HG03558 (cell line): ENCODE measurements around the gene FAM204A.

Experiments
- ATAC-seq: cut with Tn5 transposase; IDR thresholded peaks from one replicate; pipeline ENCODE4 v1.9.1; 2021; ENCODE audit warnings: moderate number of reproducible peaks; ENCODE audit not compliant: unreplicated experiment; ENCODE audit errors: extremely low read depth

The FAM204A gene

GRCh38 chr10:118341791-118342637 lies at the start of gene FAM204A:
FAM204A (minus strand) TSS chr10:118342324; CDS start chr10:118336415, 5,909 bp downstream.
- peak; percentile 100 for ATAC-seq

GRCh38 chr10:118383699-118384098 lies 41.6 kb upstream of the FAM204A start:
- no peak for ATAC-seq

GRCh38 chr10:118383063-118383689 lies 41.1 kb upstream of the FAM204A start:
- ATAC-seq = no peak

GRCh38 chr10:118374404-118374803 lies 32.3 kb upstream of the FAM204A start:
- ATAC-seq = no peak

DNA sequence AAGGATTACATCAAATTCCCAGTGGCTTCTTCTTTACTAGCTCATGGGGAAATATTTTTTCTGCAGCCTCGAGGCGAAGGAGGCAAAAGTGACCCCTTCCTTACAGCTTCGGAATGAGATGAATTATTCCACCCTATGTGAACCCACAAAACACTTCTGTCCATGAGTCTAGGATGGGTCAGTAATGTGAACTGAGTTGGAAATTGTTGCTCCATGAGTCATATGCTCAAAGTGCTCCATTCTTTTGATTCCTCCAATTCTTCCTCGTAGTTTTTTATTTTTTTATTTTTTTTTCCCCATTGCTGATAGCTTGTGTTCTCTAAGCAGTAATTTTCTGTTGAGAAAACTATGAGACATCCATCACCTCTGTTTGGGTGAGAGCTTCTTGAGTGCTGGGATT lies 31.7 kb upstream of the FAM204A start:
- ATAC-seq = no peak

- ATAC-seq = no peak
Measured at GRCh38 chr10:118370499-118370898, 28.4 kb upstream of the FAM204A start.

DNA sequence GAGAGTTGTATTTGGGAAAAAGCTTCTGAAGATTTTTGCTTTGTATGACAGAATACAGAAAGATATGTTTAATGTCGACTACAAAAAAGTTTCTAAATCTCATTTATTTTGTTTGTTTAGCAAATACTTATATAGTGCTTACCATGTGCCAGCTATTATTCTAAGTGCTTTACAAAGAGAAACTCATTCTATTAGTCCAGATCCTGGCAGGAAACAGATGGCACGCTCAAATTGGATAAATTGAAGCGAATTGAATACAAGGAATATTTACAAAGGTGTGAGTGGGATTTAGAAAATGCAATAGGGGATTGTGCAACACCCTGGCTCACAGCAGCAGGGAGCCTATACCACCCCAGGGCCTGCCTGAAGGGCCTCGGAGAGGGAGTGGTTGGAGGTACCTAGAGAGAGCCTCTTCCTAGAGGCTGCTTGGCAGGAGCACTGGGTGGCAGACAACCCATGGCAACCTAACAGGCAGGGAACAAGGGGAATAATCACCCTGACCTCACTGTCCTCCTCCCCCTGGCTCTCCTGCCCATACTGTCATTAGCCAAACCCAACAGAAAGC lies 27.6 kb upstream of the FAM204A start:
- no peak for ATAC-seq

DNA sequence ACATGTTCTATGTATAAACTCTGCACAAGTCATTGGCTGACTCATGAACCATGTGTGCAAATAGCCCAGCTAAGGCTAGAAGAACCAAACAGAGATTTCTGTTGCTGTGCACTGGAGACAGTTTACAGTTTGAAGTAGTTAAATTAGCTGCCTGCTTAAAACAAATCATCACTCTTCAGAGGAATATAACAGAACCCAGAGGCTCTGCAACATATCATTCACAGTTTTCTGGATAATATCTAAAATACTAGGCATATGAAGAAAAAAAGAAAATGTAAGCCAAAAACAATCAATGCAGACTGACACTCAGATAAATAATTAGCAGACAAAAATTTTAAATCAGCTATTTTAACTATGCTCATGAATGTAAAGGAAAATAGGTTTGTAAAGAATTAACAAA lies 23.6 kb upstream of the FAM204A start:
- ATAC-seq = no peak

DNA sequence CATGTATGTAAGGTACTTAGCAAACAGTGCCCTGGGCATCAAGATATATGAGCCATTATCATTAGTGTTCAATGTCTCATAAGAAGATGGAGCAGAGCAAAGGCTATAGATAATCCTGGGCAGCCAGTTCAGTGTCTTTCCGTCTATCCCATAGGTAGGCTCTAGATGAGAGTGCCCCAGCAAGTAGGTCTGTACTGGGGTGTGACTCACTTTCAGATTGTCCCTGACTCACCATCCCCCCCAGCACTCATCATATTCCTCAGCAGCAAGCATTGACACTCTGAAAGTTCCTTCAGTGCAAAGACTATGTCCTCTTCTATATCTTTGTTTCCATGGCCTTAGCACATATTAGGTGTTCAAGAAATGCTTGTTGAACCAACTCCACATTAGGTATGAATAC lies 20.0 kb upstream of the FAM204A start:
- no peak for ATAC-seq

GRCh38 chr10:118358327-118358726 lies 16.2 kb upstream of the FAM204A start:
- no peak for ATAC-seq

DNA sequence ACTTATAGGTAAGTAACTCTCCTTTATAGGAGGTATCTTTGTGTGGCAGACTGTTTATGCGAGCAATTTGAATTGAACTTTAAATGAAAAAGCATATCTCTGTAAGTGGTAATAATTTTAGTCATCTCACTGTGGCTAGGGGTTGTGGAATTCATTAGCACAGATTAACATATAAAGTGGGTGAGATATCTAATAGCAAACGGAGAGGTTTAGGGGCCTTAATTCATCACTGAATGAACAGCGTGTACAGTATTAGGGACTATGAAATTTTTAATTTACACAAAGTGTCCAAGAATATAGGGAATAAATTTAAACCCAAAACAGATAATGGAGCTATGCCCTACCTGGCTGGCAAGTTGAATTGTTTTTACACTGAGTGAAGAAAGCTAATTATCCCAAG lies 15.7 kb upstream of the FAM204A start:
- no peak for ATAC-seq

GRCh38 chr10:118356628-118357027 lies 14.5 kb upstream of the FAM204A start:
- ATAC-seq = no peak

DNA sequence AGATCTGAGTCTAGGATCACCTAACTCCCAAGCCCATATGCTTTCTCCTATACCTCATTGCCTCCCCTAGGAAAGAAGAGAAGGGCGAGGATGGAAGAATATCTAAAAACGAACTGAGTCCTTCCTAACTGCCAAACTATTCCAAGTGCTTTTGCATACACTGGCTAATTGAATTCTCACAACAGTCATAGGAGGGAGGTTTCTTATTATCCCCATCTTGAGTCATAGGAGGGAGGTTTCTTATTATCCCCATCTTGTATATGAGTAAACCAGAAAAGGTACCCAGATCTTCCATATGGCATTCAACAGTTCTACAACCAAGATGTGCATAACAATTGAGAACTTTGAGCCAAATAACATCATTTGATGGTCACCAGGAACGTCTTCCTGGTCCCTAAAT lies 13.1 kb upstream of the FAM204A start:
- ATAC-seq = no peak

DNA sequence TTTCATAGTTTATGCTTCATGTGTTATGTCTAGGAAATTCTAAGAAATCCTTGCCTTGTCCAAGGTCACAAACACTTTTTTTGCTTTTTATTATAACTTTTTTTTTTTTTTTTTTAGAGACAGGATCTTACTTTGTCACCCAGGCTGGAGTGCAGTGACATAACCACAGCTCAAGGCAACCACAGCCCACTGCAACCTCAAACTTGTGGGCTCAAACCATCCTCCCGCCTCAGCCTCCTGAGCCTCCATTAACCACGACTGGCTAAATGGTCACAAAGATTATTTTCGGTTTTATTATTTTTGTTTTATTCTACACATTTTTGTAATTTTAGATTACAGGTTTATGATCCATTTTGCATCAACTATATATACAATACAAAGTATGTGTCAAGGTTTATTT lies 7.1 kb upstream of the FAM204A start:
- ATAC-seq = no peak

- no peak for ATAC-seq
Measured at GRCh38 chr10:118343549-118343948, 1.4 kb upstream of the FAM204A start.

DNA sequence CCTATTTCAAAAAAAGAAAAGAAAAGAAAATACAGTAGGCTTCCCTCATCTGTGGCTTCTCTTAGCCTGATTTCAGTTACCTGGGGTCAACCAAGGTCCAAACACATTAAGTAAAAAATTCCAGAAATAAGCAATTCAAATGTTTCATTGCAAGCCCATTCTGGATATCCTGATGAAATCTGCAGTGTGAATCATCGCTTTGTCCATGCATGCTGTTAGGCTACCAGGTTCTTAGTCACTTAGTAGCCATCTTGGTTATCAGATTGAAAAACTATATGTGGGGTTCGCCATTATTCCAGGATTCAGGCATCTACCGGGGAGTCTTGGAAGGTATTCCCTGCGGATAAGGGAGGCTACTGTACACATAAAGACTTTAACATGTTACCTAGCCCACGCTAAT lies 991 bp upstream of the FAM204A start:
- no peak for ATAC-seq

GRCh38 chr10:118342638-118343020 lies 505 bp upstream of the FAM204A start:
- ATAC-seq = no peak

DNA sequence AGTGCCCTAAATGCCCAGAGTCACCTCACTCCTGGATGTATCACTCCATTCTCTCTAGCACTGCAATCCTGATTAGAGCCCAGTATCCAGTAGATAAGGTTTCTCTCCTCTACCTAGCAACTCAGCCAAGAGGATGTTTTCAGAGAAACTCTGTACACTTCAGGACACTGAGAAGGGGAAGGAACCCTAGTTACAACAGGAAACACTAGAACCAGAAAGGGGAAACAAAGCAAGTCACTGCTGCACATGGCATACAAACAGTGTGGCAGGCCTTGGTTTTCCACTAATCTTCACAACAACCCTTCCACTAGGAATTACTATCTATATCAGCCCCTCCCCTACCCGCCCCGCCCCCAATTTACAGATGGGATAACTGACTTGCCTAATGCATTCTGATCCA lies 1.6 kb downstream of the FAM204A start:
- no peak for ATAC-seq

DNA sequence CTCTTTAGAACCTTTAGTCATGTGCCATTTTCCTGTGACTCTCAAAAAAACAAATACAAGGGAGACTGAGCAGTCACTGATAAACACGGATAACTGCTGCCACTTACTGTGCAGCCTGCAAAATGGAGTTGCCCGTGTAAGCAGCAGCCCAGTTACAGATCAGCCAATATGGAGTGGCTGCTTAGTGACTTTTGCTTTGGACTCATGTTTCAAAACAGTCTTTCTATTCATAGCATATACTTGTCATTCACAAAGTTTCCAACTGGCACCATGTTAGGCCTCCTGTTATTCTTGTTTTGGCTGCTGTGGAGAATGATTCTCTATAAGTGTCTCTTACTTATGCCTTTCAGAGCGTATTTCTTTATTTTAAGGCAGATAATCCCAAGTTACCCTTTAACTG lies 3.0 kb downstream of the FAM204A start:
- ATAC-seq = no peak

GRCh38 chr10:118337356-118337755 lies 4.8 kb downstream of the FAM204A start:
- ATAC-seq = no peak

DNA sequence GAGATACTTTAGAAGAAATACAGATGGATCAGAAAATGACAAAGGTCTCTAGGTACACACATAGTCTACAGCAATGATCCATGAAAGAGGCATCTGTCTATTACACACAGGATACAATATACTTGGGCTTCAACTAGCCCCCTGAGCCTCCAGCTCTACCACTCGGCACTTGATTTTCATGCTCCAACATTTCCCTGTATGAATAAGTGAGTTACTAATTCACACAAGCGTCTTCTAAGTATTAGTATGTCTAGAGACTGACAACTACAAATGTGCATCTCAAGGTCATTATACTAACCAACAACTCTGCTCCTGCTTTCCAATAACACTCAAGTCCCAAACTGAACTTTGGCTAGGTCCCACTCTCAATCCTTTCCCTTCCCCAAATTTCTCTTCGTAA lies 8.3 kb downstream of the FAM204A start:
- no peak for ATAC-seq
